Spinal cord (tissue), 4 donors: ENCODE data around the gene RGS19. TPM values are rescaled to one million over a fixed set of nuclear protein-coding genes. Genes with fewer than 3 reads are reported as not detected.

Experiments
- polyA plus RNA-seq, 2 donors: library from polyadenylated mRNA; unstranded; fragments of 120-200 nt; gene quantifications; one replicate each; pipeline ENCODE4 v1.2.1, GENCODE V29; 2013; ENCODE audit not compliant: insufficient read length in 2 of 2
- small RNA-seq: library from RNA; depleted of rRNA; stranded (forward); fragments of <200 nt; gene quantifications from one replicate; pipeline ENCODE3, GENCODE V24; 2014; ENCODE audit warnings: low replicate concordance
- total RNA-seq, 2 donors: library from RNA; depleted of rRNA in 1 of 2; stranded (reverse); fragments of 120-200 nt in 1 of 2; fragments of >200 nt in 1 of 2; gene quantifications; one replicate each; pipeline versions ENCODE4 v1.2.3 to v1.2.4, GENCODE V29; 2013 to 2014

RGS19 gene
- total and polyA plus RNA-seq, 4 donors = 10.7 to 21.5 (median 17.4) TPM

Small RNA genes lying within 50 kb of the gene (small RNA-seq; reads per million reads assigned to genes)
- gene AL355803.1 (not detected), gene MIR6813 (not detected)

Other genes with a start within 250 kb of the RGS19 start
- gene ZBTB46, start 248.3 kb downstream of the RGS19 start, total RNA-seq = 10 to 100 TPM in 1 of 2 donors, 1 to 10 TPM in 1; 8.3 to 13.4 TPM
- 10 to 100 TPM in 1 of 2 donors, 1 to 10 TPM in 1; 9.7 to 13.0 TPM for gene ZBTB46, start 248.3 kb downstream of the RGS19 start, polyA plus RNA-seq
- gene ABHD16B, start 218.0 kb downstream of the RGS19 start, total RNA-seq = not detected
- not detected for gene ABHD16B, start 218.0 kb downstream of the RGS19 start, polyA plus RNA-seq
- gene TPD52L2, start 214.2 kb downstream of the RGS19 start, total RNA-seq = 10 to 100 TPM; 38.5 to 58.1 TPM
- gene TPD52L2, start 214.2 kb downstream of the RGS19 start, polyA plus RNA-seq = 100 to 1,000 TPM in 1 of 2 donors, 10 to 100 TPM in 1; 81.7 to 109 TPM
- gene DNAJC5, start 184.4 kb downstream of the RGS19 start, total RNA-seq = 10 to 100 TPM; 59.4 to 80.6 TPM
- gene DNAJC5, start 184.4 kb downstream of the RGS19 start, polyA plus RNA-seq = 100 to 1,000 TPM; 109 to 112 TPM
- gene UCKL1, start 123.1 kb downstream of the RGS19 start, total RNA-seq = 10 to 100 TPM; 14.1 to 31.9 TPM
- 10 to 100 TPM; 56.5 to 83.7 TPM for gene UCKL1, start 123.1 kb downstream of the RGS19 start, polyA plus RNA-seq
- 10 to 100 TPM; 10.6 to 24.2 TPM for gene ZNF512B, start 109.6 kb downstream of the RGS19 start, total RNA-seq
- 10 to 100 TPM; 43.7 to 44.7 TPM for gene ZNF512B, start 109.6 kb downstream of the RGS19 start, polyA plus RNA-seq
- gene SAMD10, start 99.9 kb downstream of the RGS19 start, total RNA-seq = 1 to 10 TPM; 6.9 TPM
- 10 to 100 TPM; 41.3 to 42.9 TPM for gene SAMD10, start 99.9 kb downstream of the RGS19 start, polyA plus RNA-seq
- 10 to 100 TPM; 44.9 to 61.3 TPM for gene PRPF6, start 98.4 kb downstream of the RGS19 start, total RNA-seq
- 10 to 100 TPM; 89.2 to 92.4 TPM for gene PRPF6, start 98.4 kb downstream of the RGS19 start, polyA plus RNA-seq
- gene C20orf204, start 43.3 kb downstream of the RGS19 start, total RNA-seq = 1 to 10 TPM in 1 of 2 donors, under 1 TPM in 1; 0.69 to 1.2 TPM
- gene C20orf204, start 43.3 kb downstream of the RGS19 start, polyA plus RNA-seq = 1 to 10 TPM; 1.3 to 3.1 TPM
- gene SOX18, start 29.9 kb downstream of the RGS19 start, total RNA-seq = 1 to 10 TPM; 2.4 to 2.9 TPM
- gene SOX18, start 29.9 kb downstream of the RGS19 start, polyA plus RNA-seq = 10 to 100 TPM in 1 of 2 donors, 1 to 10 TPM in 1; 8.7 to 12.3 TPM
- 10 to 100 TPM; 35.9 to 60.0 TPM for gene TCEA2, start 16.3 kb downstream of the RGS19 start, total RNA-seq
- 100 to 1,000 TPM; 166 to 170 TPM for gene TCEA2, start 16.3 kb downstream of the RGS19 start, polyA plus RNA-seq
- 10 to 100 TPM in 1 of 2 donors, 1 to 10 TPM in 1; 5.2 to 13.9 TPM for gene OPRL1, start 564 bp upstream of the RGS19 start, total RNA-seq
- gene OPRL1, start 564 bp upstream of the RGS19 start, polyA plus RNA-seq = 10 to 100 TPM; 23.4 to 26.3 TPM
- 1 to 10 TPM; 1.8 to 2.1 TPM for gene LKAAEAR1, start 4.9 kb upstream of the RGS19 start, total RNA-seq
- 1 to 10 TPM; 7.7 to 8.4 TPM for gene LKAAEAR1, start 4.9 kb upstream of the RGS19 start, polyA plus RNA-seq
- gene NPBWR2, start 28.0 kb upstream of the RGS19 start, total RNA-seq = not detected
- gene NPBWR2, start 28.0 kb upstream of the RGS19 start, polyA plus RNA-seq = not detected
- gene MYT1, start 84.9 kb upstream of the RGS19 start, total RNA-seq = 1 to 10 TPM; 6.1 to 7.0 TPM
- 10 to 100 TPM; 19.9 to 21.4 TPM for gene MYT1, start 84.9 kb upstream of the RGS19 start, polyA plus RNA-seq
- gene PCMTD2, start 176.2 kb upstream of the RGS19 start, total RNA-seq = 10 to 100 TPM; 79.6 to 86.3 TPM
- 100 to 1,000 TPM in 1 of 2 donors, 10 to 100 TPM in 1; 96.8 to 112 TPM for gene PCMTD2, start 176.2 kb upstream of the RGS19 start, polyA plus RNA-seq